WTC11 (cell line): ENCODE measurements around the gene SH3D21.

ENCODE experiments used
- ATF1 ChIP-seq: sonication (generic); formaldehyde crosslinking; IDR thresholded peaks from 2 replicates; pipeline ENCODE4 v1.8.1; 2023; ENCODE audit warnings: mild to moderate bottlenecking, moderate library complexity, missing genetic modification reagents
- ATF2 ChIP-seq: sonication (generic); formaldehyde crosslinking; IDR thresholded peaks from 2 replicates; pipeline ENCODE4 v1.8.1; 2022; ENCODE audit warnings: low read depth, missing genetic modification reagents, borderline replicate concordance
- CREM ChIP-seq: sonication (generic); formaldehyde crosslinking; IDR thresholded peaks from 2 replicates; pipeline ENCODE4 v1.8.1; 2022; ENCODE audit warnings: mild to moderate bottlenecking, missing genetic modification reagents, moderate library complexity
- CTCF ChIP-seq: fragments of 200-600 bp; IDR thresholded peaks from 2 replicates; pipeline ENCODE4 v1.8.0; 2022; ENCODE audit warnings: antibody characterized with exemption
- E2F1 ChIP-seq: sonication (generic); formaldehyde crosslinking; IDR thresholded peaks from 2 replicates; pipeline ENCODE4 v1.8.0; 2022; ENCODE audit warnings: mild to moderate bottlenecking, missing genetic modification reagents
- FOXJ3 ChIP-seq: sonication (generic); formaldehyde crosslinking; IDR thresholded peaks from 2 replicates; pipeline ENCODE4 v1.9.0; 2021; ENCODE audit warnings: missing genetic modification reagents, mild to moderate bottlenecking, borderline replicate concordance
- FOXK1 ChIP-seq: sonication (generic); formaldehyde crosslinking; IDR thresholded peaks from 2 replicates; pipeline ENCODE4 v1.8.0; 2022; ENCODE audit warnings: mild to moderate bottlenecking, moderate library complexity, missing genetic modification reagents
- PRDM15 ChIP-seq: sonication (generic); formaldehyde crosslinking; IDR thresholded peaks from 2 replicates; pipeline ENCODE4 v1.8.0; 2022; ENCODE audit warnings: missing genetic modification reagents
- PREB ChIP-seq: sonication (generic); formaldehyde crosslinking; IDR thresholded peaks from 2 replicates; pipeline ENCODE4 v1.8.1; 2022; ENCODE audit warnings: mild to moderate bottlenecking, missing genetic modification reagents, moderate library complexity, borderline replicate concordance
- RELA ChIP-seq: sonication (generic); formaldehyde crosslinking; IDR thresholded peaks from 2 replicates; pipeline ENCODE4 v1.8.1; 2022; ENCODE audit warnings: missing genetic modification reagents, mild to moderate bottlenecking, borderline replicate concordance
- USF2 ChIP-seq: sonication (generic); formaldehyde crosslinking; IDR thresholded peaks from 2 replicates; pipeline ENCODE4 v1.8.1; 2023; ENCODE audit warnings: mild to moderate bottlenecking, missing genetic modification reagents, moderate library complexity
- ZSCAN18 ChIP-seq: fragments of 250-450 bp; sonication (Bioruptor Pico); IDR thresholded peaks from 2 replicates; pipeline ENCODE4 v2.1.2; 2022; ENCODE audit warnings: mild to moderate bottlenecking, moderate library complexity

GRCh38 chr1:36337830-36338229, 31.7 kb downstream of the SH3D21 start:
- TF ChIP-seq FOXK1 (no peak), CTCF (no peak), PREB (no peak), RELA (CRISPR knock-in tag) (no peak), ATF1 (CRISPR knock-in tag) (no peak), USF2 (CRISPR knock-in tag) (no peak), E2F1 (CRISPR knock-in tag) (no peak), ATF2 (CRISPR knock-in tag) (no peak), FOXJ3 (CRISPR knock-in tag) (no peak), PRDM15 (CRISPR knock-in tag) (no peak), ZSCAN18 (no peak), CREM (CRISPR knock-in tag) (no peak)
